OCI-LY3 (cell line): Measurements from ENCODE around the gene CREB5.

Experiments
- CTCF ChIP-seq: fragments of 200-600, 300-600 bp; sonication (generic); IDR thresholded peaks from 2 replicates; pipeline ENCODE4 v1.5.1; 2014; ENCODE audit warnings: antibody characterized with exemption, low read length, low read depth
- EZH2phosphoT487 ChIP-seq: fragments of 200-600 bp; shearing (Covaris generic); IDR thresholded peaks from 2 replicates; pipeline ENCODE4 v1.6.1; 2018; ENCODE audit warnings: antibody characterized with exemption, mixed run types, low read depth

GRCh38 chr7:28739826-28740225 is 327.5 kb downstream of the CREB5 start:
- no peak for TF ChIP-seq CTCF
- TF ChIP-seq EZH2phosphoT487, result no peak
